Measurements from ENCODE around the gene YY1. TPM values are rescaled to one million over a fixed set of nuclear protein-coding genes. Genes with fewer than 3 reads are reported as not detected.
A peak's percentile ranks its signal among the peaks of the same experiment; 100 is the strongest.

The YY1 gene
- total RNA-seq, 2 donors from 2014 or later = 42.8 to 52.3 TPM

DNA sequence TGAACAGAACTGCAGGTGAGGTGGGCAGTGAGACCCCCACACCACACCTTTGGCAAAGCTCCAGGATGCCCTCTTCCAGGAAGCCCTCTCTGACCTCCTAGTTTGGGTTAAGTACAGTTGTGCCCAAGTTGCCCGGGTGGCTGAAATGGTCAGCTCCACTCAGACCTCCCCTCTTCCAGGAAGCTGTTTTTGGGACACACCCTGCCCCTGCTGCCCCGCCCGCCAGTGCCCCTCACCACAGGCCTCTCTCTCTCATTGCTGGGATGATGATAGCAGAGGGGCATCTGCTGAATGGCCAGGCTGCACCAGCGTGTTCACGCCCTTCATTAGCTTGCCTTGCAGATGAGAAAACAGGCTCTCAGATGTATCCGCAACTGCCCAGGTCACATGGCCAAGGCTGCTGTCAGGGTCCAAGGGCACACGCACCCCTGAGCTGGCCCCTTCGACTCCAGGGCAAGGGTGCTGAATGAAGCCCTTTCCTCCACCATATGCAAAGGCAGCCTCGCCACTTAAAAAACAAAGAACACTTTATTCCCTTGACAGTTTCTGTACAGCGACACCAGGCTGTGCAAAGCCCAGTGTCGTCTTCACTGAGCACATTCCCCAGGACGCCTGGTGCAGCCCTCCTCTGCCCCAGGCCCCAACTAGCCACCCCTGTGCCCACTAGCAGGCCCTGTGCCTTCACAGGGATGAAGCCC, 51.8 kb downstream of the YY1 start:
- ATAC-seq (ENCODE audit: insufficient number of reproducible peaks, low FRiP score, low read depth) (no peak), DNase-seq (ENCODE audit: low spot score) (no peak)
- Histone ChIP-seq H3K36me3 (peaks cover 16% of the 10 kb centered on the region), H3K27me3 (replicated peaks; ENCODE audit: insufficient read depth) (no peaks in the 10 kb centered on the region), H3K27ac (no peak overlapping the region), H3K9me3 (no peaks in the 10 kb centered on the region), H3K4me1 (ENCODE audit: control insufficient read depth in 1 of 2, low read depth in 2 of 2) (peaks cover 0 to 26% of the 10 kb centered on the region in 2 donors), H3K4me3 (no peak overlapping the region)
- TF ChIP-seq CTCF (IDR thresholded peaks at IDR 0.05) = no peak

GRCh38 chr14:100291305-100292075, 52.5 kb downstream of the YY1 start:
- no peaks in the 10 kb centered on the region for H3K27me3 ChIP-seq (replicated peaks; ENCODE audit: insufficient read depth)
- TF ChIP-seq CTCF (IDR thresholded peaks at IDR 0.05) = no peak
- DNase-seq (ENCODE audit: low spot score) (no peak), ATAC-seq (ENCODE audit: insufficient number of reproducible peaks, low FRiP score, low read depth) (no peak)
- no peak overlapping the region for H3K27ac ChIP-seq
- no peak overlapping the region for H3K4me3 ChIP-seq
- H3K4me1 ChIP-seq (ENCODE audit: control insufficient read depth in 1 of 2, low read depth in 2 of 2) = peaks cover 4 to 23% of the 10 kb centered on the region in 2 donors
- peaks cover 16% of the 10 kb centered on the region for H3K36me3 ChIP-seq
- no peaks in the 10 kb centered on the region for H3K9me3 ChIP-seq

GRCh38 chr14:100292301-100292775, 53.4 kb downstream of the YY1 start:
- DNase-seq (ENCODE audit: low spot score) = no peak
- H3K27me3 ChIP-seq (replicated peaks; ENCODE audit: insufficient read depth) = no peaks in the 10 kb centered on the region
- no peak overlapping the region for H3K4me3 ChIP-seq
- ATAC-seq (ENCODE audit: insufficient number of reproducible peaks, low FRiP score, low read depth) = no peak
- H3K27ac ChIP-seq = no peak overlapping the region
- peaks cover 16% of the 10 kb centered on the region for H3K36me3 ChIP-seq
- H3K9me3 ChIP-seq = no peaks in the 10 kb centered on the region
- H3K4me1 ChIP-seq (ENCODE audit: control insufficient read depth in 1 of 2, low read depth in 2 of 2) = peaks cover 12 to 30% of the 10 kb centered on the region in 2 donors
- no peak for TF ChIP-seq CTCF (IDR thresholded peaks at IDR 0.05)

GRCh38 chr14:100292776-100293461, 54.0 kb downstream of the YY1 start:
- peaks cover 15% of the 10 kb centered on the region for H3K36me3 ChIP-seq
- ATAC-seq (ENCODE audit: insufficient number of reproducible peaks, low FRiP score, low read depth) (no peak), DNase-seq (ENCODE audit: low spot score) (no peak)
- no peaks in the 10 kb centered on the region for H3K27me3 ChIP-seq (replicated peaks; ENCODE audit: insufficient read depth)
- H3K4me3 ChIP-seq = no peak overlapping the region
- H3K4me1 ChIP-seq (ENCODE audit: control insufficient read depth in 1 of 2, low read depth in 2 of 2) = peaks cover 17 to 36% of the 10 kb centered on the region in 2 donors
- H3K9me3 ChIP-seq = no peaks in the 10 kb centered on the region
- TF ChIP-seq CTCF (IDR thresholded peaks at IDR 0.05) = no peak
- H3K27ac ChIP-seq = peak overlapping the region in 1 of 2 donors; percentile 8
